Vagina (tissue), 2 donors: ENCODE data around the gene OR10A6.

ENCODE experiments used
- CTCF ChIP-seq, 3 experiments: fragments of 450-650 bp in 2 of 3; fragments of 200-600 bp in 1 of 3; sonication (generic) in 1 of 3; IDR thresholded peaks; one replicate each; pipeline ENCODE4 v1.5.1; 2017 to 2019; ENCODE audit warnings: antibody characterized with exemption in 3 of 3, mild to moderate bottlenecking in 2 of 3, moderate library complexity in 2 of 3
- POLR2A ChIP-seq, 2 donors: fragments of 450-650 bp; IDR thresholded peaks; one replicate each; pipeline ENCODE4 v1.6.1; 2017; ENCODE audit warnings: antibody characterized with exemption in 2 of 2, mild to moderate bottlenecking in 2 of 2, moderate library complexity in 2 of 2

DNA sequence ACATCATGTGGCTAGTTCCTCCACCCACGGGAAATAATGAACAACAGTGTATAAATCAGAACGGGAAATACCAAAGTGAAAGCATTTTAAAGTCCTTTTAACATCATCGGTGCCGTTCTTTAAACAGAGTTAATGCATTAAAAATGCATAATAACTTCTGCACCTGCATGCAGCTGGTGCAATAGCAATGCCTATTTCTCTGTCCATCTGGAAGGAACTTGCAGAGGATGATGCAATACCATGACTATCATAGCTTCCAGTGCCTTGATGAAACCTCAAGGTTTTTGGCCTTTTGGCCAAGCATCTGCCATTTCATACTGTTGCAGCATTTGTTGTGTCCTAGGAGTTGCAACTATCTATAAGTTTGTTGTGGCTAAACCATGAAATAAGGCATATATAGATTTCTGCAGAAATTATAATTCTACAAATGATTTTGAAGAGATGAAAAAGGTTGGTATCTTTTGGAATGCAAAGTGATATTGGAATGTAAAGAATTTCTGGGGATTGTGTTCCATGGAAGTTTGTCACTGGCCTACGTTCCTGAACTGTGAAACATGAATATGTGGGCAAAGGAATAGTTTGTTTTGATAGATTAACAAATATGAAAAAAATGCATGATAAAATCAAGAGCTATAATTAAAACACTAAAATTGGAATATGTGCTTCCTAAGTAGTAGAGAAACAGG lies 46.3 kb upstream of the OR10A6 start:
- TF ChIP-seq CTCF (IDR thresholded peaks at IDR 0.05) (no peak), POLR2A (IDR thresholded peaks at IDR 0.05) (no peak)
